Parathyroid adenoma (tissue), 2 donors: ENCODE measurements around the gene THAP9.

Experiments used
- H2AFZ ChIP-seq: fragments of 300-600 bp; sonication (generic); one replicate; pipeline ENCODE4 v1.7.0; 2017; ENCODE audit warnings: antibody characterized with exemption, mild to moderate bottlenecking
- H3K27ac ChIP-seq: fragments of 300-600 bp; sonication (generic); one replicate; pipeline ENCODE4 v1.7.0; 2017
- H3K27me3 ChIP-seq: fragments of 300-600 bp; sonication (generic); one replicate; pipeline ENCODE4 v1.7.0; 2017; ENCODE audit warnings: low read length; ENCODE audit not compliant: control insufficient read depth, insufficient read depth
- H3K36me3 ChIP-seq: fragments of 300-600 bp; sonication (generic); one replicate; pipeline ENCODE4 v1.7.0; 2017; ENCODE audit warnings: low read length; ENCODE audit not compliant: control insufficient read depth, insufficient read depth
- H3K4me1 ChIP-seq: fragments of 300-600 bp; sonication (generic); one replicate; pipeline ENCODE4 v1.7.0; 2017; ENCODE audit warnings: control low read depth
- H3K4me2 ChIP-seq: fragments of 300-600 bp; sonication (generic); one replicate; pipeline ENCODE4 v1.7.0; 2017; ENCODE audit warnings: low read length
- H3K4me3 ChIP-seq: fragments of 300-600 bp; sonication (generic); one replicate; pipeline ENCODE4 v1.7.0; 2017; ENCODE audit warnings: low read depth, low read length
- H3K79me2 ChIP-seq: fragments of 300-600 bp; sonication (generic); one replicate; pipeline ENCODE4 v1.7.0; 2017; ENCODE audit warnings: control low read depth
- H3K9ac ChIP-seq: fragments of 300-600 bp; sonication (generic); one replicate; pipeline ENCODE4 v1.7.0; 2017; ENCODE audit warnings: mild to moderate bottlenecking
- H3K9me3 ChIP-seq: fragments of 300-600 bp; sonication (generic); one replicate; pipeline ENCODE4 v1.7.0; 2017; ENCODE audit warnings: low read length; ENCODE audit not compliant: control insufficient read depth
- TF ChIP-seq, protein P1 (sequence below): fragments of 300-600 bp; sonication (generic); IDR thresholded peaks from one replicate; pipeline ENCODE4 v1.7.0; 2017; ENCODE audit warnings: antibody characterized with exemption, mild to moderate bottlenecking
- donor health status: primary hyperparathyroidism.

The THAP9 gene

DNA sequence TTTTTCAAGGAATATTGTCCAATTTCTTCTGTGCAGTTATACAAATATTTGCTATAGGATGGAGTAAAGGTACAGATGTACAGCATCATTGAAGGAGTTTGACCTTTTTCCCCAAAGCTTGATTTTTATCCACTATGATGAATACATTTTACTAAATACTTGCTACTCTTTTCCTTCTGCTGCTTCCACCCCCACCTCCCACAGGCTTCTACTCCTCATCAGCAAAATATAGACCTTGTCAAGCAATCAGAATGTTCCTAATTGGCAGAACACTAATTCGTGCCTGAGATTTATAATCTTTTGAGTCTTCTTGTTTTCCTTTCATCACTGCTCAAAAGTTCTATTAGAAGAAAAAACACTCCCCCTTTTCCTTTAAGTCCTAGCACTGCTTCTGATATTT is 3.8 kb upstream of the THAP9 start:
- Histone ChIP-seq H3K36me3 (no peaks in the 10 kb centered on the region), H3K4me3 (no peak overlapping the region)

DNA sequence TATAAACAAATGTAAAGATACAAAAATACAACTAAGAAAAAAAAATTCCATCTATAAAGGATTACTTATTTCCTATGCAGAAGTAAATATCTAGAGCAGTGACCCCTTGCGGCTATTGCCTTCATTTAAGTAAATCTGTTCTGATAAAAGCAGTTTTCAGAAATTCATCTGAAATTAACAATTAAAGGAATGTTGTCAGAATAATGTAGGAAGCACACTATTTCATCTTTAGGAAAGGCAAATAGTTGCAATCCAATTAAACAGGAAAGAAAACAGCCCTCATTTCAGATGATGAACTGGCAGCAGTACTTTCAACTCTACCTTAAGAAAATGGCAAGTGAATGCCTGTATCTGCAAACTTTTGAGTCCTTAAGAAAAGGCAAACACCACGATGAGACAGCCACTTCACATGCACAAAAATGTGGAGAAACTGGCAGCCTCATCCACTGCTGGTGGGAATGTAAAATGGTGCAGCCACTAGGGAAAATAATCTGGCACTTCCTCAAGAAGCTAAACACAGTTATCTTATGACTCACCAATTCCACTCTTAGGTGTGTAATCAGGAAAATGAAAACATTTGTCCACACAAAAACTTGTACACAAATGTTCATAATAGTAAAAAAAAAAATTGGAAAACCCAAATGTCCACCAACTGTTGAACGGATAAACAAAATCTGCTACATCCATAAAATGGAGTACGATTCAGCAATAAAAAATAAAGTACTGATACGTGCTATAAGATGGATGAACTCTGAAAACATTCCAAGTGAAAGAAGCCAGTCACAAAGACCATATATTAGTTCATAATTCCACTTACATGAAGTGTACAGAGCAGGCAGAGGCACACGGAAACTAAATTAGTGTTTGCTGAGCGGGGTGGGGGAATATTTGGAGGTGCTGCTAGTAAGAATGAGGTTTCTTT is 2.0 kb upstream of the THAP9 start:
- Histone ChIP-seq H3K9ac (no peak overlapping the region), H3K79me2 (peaks cover 4% of the 10 kb centered on the region), H3K4me3 (peak overlapping the region; percentile 95), H3K4me1 (peaks cover 3% of the 10 kb centered on the region), H3K4me2 (peak overlapping the region; percentile 96), H3K9me3 (no peaks in the 10 kb centered on the region), H3K27ac (no peak overlapping the region), H2AFZ (no peak overlapping the region), H3K27me3 (no peaks in the 10 kb centered on the region), H3K36me3 (no peaks in the 10 kb centered on the region)
- TF ChIP-seq, protein P1, sequence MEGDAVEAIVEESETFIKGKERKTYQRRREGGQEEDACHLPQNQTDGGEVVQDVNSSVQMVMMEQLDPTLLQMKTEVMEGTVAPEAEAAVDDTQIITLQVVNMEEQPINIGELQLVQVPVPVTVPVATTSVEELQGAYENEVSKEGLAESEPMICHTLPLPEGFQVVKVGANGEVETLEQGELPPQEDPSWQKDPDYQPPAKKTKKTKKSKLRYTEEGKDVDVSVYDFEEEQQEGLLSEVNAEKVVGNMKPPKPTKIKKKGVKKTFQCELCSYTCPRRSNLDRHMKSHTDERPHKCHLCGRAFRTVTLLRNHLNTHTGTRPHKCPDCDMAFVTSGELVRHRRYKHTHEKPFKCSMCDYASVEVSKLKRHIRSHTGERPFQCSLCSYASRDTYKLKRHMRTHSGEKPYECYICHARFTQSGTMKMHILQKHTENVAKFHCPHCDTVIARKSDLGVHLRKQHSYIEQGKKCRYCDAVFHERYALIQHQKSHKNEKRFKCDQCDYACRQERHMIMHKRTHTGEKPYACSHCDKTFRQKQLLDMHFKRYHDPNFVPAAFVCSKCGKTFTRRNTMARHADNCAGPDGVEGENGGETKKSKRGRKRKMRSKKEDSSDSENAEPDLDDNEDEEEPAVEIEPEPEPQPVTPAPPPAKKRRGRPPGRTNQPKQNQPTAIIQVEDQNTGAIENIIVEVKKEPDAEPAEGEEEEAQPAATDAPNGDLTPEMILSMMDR: no peak

More for the DNA sequence above, 3.8 kb upstream of the THAP9 start:
- Histone ChIP-seq H3K79me2 (peaks cover 4% of the 10 kb centered on the region), H3K4me1 (peaks cover 4% of the 10 kb centered on the region), H3K27me3 (no peaks in the 10 kb centered on the region), H3K9me3 (no peaks in the 10 kb centered on the region), H3K4me2 (no peak overlapping the region), H2AFZ (no peak overlapping the region), H3K9ac (no peak overlapping the region), H3K27ac (no peak overlapping the region)
- TF ChIP-seq, protein P1: no peak

DNA sequence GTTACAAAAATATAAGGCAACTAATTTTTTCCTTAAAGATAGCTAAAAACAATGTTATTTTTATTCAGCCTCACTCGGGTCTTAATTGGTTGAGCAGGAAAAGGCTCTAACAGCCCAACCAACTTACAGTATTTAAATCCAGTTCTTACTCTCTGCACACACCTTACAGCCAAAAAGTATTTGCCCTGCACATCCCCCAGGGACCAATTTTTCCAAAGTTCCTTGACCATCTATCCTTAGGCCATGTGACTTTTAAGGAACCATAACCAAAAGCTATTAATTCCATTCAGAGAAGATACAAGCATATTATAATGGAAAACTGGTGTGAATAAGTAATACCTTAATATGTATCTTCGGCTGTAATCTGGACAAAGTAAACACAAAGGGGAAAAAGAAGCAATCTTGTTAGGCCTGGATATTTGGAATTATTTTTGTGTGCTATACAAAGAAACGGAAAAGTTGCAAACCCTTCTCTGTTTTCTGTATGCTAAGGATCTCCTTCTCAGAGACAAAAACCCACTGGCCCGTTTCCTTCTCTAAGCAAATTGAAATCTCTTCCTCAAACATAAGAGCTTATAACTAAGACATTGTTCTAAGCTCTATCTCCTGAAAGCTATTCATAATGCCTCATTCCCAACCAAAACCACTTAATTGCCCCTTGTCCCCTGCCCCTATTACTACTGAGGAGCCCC is 1.0 kb upstream of the THAP9 start:
- no peaks in the 10 kb centered on the region for H3K27me3 ChIP-seq
- TF ChIP-seq, protein P1: no peak
- H3K4me3 ChIP-seq: peak overlapping the region; percentile 95
- H3K9me3 ChIP-seq: no peaks in the 10 kb centered on the region
- peaks cover 3% of the 10 kb centered on the region for H3K4me1 ChIP-seq
- peak overlapping the region; percentile 96 for H3K4me2 ChIP-seq
- peaks cover 4% of the 10 kb centered on the region for H3K79me2 ChIP-seq
- no peak overlapping the region for H3K9ac ChIP-seq
- no peaks in the 10 kb centered on the region for H3K36me3 ChIP-seq
- peak overlapping the region; percentile 71 for H2AFZ ChIP-seq
- peak overlapping the region; percentile 89 for H3K27ac ChIP-seq

DNA sequence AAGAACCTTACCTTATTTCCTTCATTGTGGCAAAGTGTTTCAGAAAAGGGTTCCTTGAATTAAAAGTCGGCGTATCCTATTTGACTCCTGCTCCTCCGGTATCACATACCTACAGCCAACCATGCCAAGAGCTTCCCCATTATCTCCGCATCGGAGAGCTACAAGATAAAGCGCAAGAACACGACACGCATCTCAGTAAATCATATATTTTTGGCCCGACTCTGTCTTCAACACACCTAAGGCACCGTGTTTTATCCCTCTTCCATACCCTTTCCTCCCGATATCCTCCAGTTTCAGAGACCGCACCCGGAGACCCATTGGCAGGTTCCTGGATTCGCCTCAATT is 497 bp upstream of the THAP9 start:
- Histone ChIP-seq H3K4me2 (peak overlapping the region; percentile 96), H3K27ac (peak overlapping the region; percentile 89), H3K4me1 (peaks cover 3% of the 10 kb centered on the region), H3K79me2 (peaks cover 4% of the 10 kb centered on the region), H3K9me3 (no peaks in the 10 kb centered on the region), H3K27me3 (no peaks in the 10 kb centered on the region), H3K4me3 (peak overlapping the region; percentile 95), H3K9ac (no peak overlapping the region), H2AFZ (peak overlapping the region; percentile 71), H3K36me3 (no peaks in the 10 kb centered on the region)
- TF ChIP-seq, protein P1: no peak
